ENCODE results near the gene GMFB. TPM values are rescaled to one million over a fixed set of nuclear protein-coding genes. Genes with fewer than 3 reads are reported as not detected.

GMFB gene
- total and polyA plus RNA-seq, 2 donors from 2014 or later, result 22.7 to 53.6 TPM

GRCh38 chr14:54524410-54524809 lies 35.6 kb upstream of the GMFB start:
- Histone ChIP-seq H3K4me1 (ENCODE audit: control insufficient read depth in 2 of 3, insufficient read depth in 2 of 3, low read depth in 1 of 3, low read length in 3 of 3) (no peaks in the 10 kb centered on the region), H3K36me3 (ENCODE audit: control insufficient read depth in 2 of 3, insufficient read depth in 3 of 3, low read length in 3 of 3) (peaks cover 0 to 9% (median 8%) of the 10 kb centered on the region in 3 donors), H3K27me3 (ENCODE audit: control insufficient read depth, insufficient read depth, low read length) (no peaks in the 10 kb centered on the region), H3K9ac (ENCODE audit: low read length in 3 of 3) (no peak overlapping the region), H3K9me3 (ENCODE audit: control insufficient read depth in 2 of 3, insufficient read depth in 1 of 3, low read length in 3 of 3) (no peaks in the 10 kb centered on the region), H3K4me3 (ENCODE audit: low read length in 3 of 3) (no peak overlapping the region), H3K27ac (ENCODE audit: low read depth in 2 of 2, low read length in 2 of 2) (no peak overlapping the region)
- intact Hi-C loops (cut with DNase I), result no loop called here
- no peak for FAIRE-seq
- no peak for TF ChIP-seq CTCF (IDR thresholded peaks at IDR 0.05; ENCODE audit: borderline replicate concordance, extremely low read depth, insufficient read depth)
- DNase-seq, result no peak

DNA sequence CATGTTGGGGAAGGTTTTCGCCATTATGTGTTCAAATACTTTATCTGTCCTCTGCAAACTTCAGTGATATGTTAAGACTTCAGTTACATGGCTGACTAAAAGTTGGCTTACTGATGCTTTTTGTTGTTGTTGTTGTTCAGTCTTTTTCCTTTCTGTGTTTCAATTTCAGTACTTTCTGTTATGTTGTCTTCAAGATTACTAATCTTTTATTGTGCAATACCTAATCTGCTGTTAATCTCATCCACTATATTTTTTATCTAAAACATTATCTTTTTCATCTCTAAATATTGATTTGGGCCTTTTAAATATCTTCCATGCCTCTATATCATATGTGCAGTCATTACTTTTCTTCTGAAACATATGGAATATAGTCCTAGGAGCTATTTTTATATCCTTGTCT lies 27.9 kb upstream of the GMFB start:
- H3K36me3 ChIP-seq (ENCODE audit: control insufficient read depth in 2 of 3, insufficient read depth in 3 of 3, low read length in 3 of 3), result no peaks in the 10 kb centered on the region
- H3K9me3 ChIP-seq (ENCODE audit: control insufficient read depth in 2 of 3, insufficient read depth in 1 of 3, low read length in 3 of 3), result peaks cover 0 to 6% (median 1%) of the 10 kb centered on the region in 3 donors
- FAIRE-seq (no peak), DNase-seq (no peak)
- no peak overlapping the region for H3K9ac ChIP-seq (ENCODE audit: low read length in 3 of 3)
- no peak overlapping the region for H3K4me3 ChIP-seq (ENCODE audit: low read length in 3 of 3)
- TF ChIP-seq CTCF (IDR thresholded peaks at IDR 0.05; ENCODE audit: borderline replicate concordance, extremely low read depth, insufficient read depth), result no peak
- intact Hi-C loops (cut with DNase I), result no loop called here
- H3K27me3 ChIP-seq (ENCODE audit: control insufficient read depth, insufficient read depth, low read length), result no peaks in the 10 kb centered on the region
- H3K27ac ChIP-seq (ENCODE audit: low read depth in 2 of 2, low read length in 2 of 2), result no peak overlapping the region
- peaks cover 0 to 6% (median 2%) of the 10 kb centered on the region in 3 donors for H3K4me1 ChIP-seq (ENCODE audit: control insufficient read depth in 2 of 3, insufficient read depth in 2 of 3, low read depth in 1 of 3, low read length in 3 of 3)

DNA sequence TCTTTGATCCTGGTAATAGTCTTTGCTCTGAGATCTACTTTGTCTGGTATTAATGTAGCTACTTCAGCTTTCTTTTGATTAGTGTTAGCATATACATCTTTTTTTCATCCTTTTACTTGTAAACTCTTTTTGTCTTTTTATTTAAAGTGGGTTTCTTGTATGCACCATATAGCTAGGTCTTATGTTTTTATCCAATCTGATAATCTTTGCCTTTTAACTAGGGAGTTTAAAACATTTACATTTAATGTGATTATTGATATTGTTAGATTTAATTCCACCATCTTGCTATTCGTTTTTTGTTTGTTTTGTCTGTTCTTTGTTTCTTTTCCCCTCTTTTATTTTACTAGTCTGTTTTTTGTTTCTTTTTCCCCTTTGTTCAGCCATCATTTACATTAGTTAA lies 26.9 kb upstream of the GMFB start:
- Histone ChIP-seq H3K9ac (ENCODE audit: low read length in 3 of 3) (no peak overlapping the region), H3K4me1 (ENCODE audit: control insufficient read depth in 2 of 3, insufficient read depth in 2 of 3, low read depth in 1 of 3, low read length in 3 of 3) (peaks cover 0 to 12% (median 6%) of the 10 kb centered on the region in 3 donors), H3K27ac (ENCODE audit: low read depth in 2 of 2, low read length in 2 of 2) (no peak overlapping the region), H3K27me3 (ENCODE audit: control insufficient read depth, insufficient read depth, low read length) (no peaks in the 10 kb centered on the region), H3K4me3 (ENCODE audit: low read length in 3 of 3) (no peak overlapping the region), H3K9me3 (ENCODE audit: control insufficient read depth in 2 of 3, insufficient read depth in 1 of 3, low read length in 3 of 3) (peaks cover 0 to 6% (median 1%) of the 10 kb centered on the region in 3 donors), H3K36me3 (ENCODE audit: control insufficient read depth in 2 of 3, insufficient read depth in 3 of 3, low read length in 3 of 3) (no peaks in the 10 kb centered on the region)
- TF ChIP-seq CTCF (IDR thresholded peaks at IDR 0.05; ENCODE audit: borderline replicate concordance, extremely low read depth, insufficient read depth), result no peak
- no peak for FAIRE-seq
- DNase-seq, result no peak
- intact Hi-C loops (cut with DNase I), result no loop called here

- no peak for TF ChIP-seq CTCF (IDR thresholded peaks at IDR 0.05; ENCODE audit: borderline replicate concordance, extremely low read depth, insufficient read depth)
- Histone ChIP-seq H3K9ac (ENCODE audit: low read length in 3 of 3) (no peak overlapping the region), H3K27me3 (ENCODE audit: control insufficient read depth, insufficient read depth, low read length) (no peaks in the 10 kb centered on the region), H3K9me3 (ENCODE audit: control insufficient read depth in 2 of 3, insufficient read depth in 1 of 3, low read length in 3 of 3) (peaks cover 0 to 6% (median 1%) of the 10 kb centered on the region in 3 donors), H3K36me3 (ENCODE audit: control insufficient read depth in 2 of 3, insufficient read depth in 3 of 3, low read length in 3 of 3) (no peaks in the 10 kb centered on the region), H3K4me1 (ENCODE audit: control insufficient read depth in 2 of 3, insufficient read depth in 2 of 3, low read depth in 1 of 3, low read length in 3 of 3) (peaks cover 0 to 15% (median 6%) of the 10 kb centered on the region in 3 donors), H3K4me3 (ENCODE audit: low read length in 3 of 3) (no peak overlapping the region), H3K27ac (ENCODE audit: low read depth in 2 of 2, low read length in 2 of 2) (no peak overlapping the region)
- FAIRE-seq, result no peak
- DNase-seq, result no peak
- intact Hi-C loops (cut with DNase I), result no loop called here
Observed at GRCh38 chr14:54512393-54512792, 23.6 kb upstream of the GMFB start.

All from kidney (tissue), 14 donors.